HG03135 (cell line): Measurements from ENCODE around the gene GPX1.
"Not testable (repeated sequence)": the region's sequence is repeated elsewhere in the genome, so short reads cannot be mapped to it uniquely, and the experiment has no call there.

ENCODE experiments used
- ATAC-seq: cut with Tn5 transposase; IDR thresholded peaks from one replicate; pipeline ENCODE4 v1.9.1; 2021; ENCODE audit warnings: mild to moderate bottlenecking, moderate library complexity; ENCODE audit not compliant: unreplicated experiment

GPX1 gene

GRCh38 chr3:49358217-49358883 is at the start of gene GPX1:
TSS of gene GPX1 (minus strand) at chr3:49358353. CDS start at chr3:49358278, 75 bp downstream.
- peak; percentile 63 for ATAC-seq

GRCh38 chr3:49406571-49407565 is 48.7 kb upstream of the GPX1 start:
- no peak for ATAC-seq

- not testable (repeated sequence) for ATAC-seq
These were observed 47.4 kb upstream of the GPX1 start for GRCh38 chr3:49405570-49405969.

- ATAC-seq: no peak
These were observed 45.7 kb upstream of the GPX1 start for GRCh38 chr3:49403891-49404290.

- no peak for ATAC-seq
These were observed 43.6 kb upstream of the GPX1 start for GRCh38 chr3:49401766-49402165.

GRCh38 chr3:49399461-49399860 is 41.3 kb upstream of the GPX1 start:
- no peak for ATAC-seq

- ATAC-seq: no peak
These were observed 39.3 kb upstream of the GPX1 start for GRCh38 chr3:49397470-49397869.

- ATAC-seq: not testable (repeated sequence)
These were observed 33.2 kb upstream of the GPX1 start for GRCh38 chr3:49391310-49391709.

GRCh38 chr3:49389297-49389696 is 31.1 kb upstream of the GPX1 start:
- no peak for ATAC-seq

- ATAC-seq: no peak
These were observed 30.2 kb upstream of the GPX1 start for GRCh38 chr3:49388289-49388820.

GRCh38 chr3:49387721-49388120 is 29.6 kb upstream of the GPX1 start:
- no peak for ATAC-seq

GRCh38 chr3:49386056-49386756 is 28.1 kb upstream of the GPX1 start:
- ATAC-seq: no peak

GRCh38 chr3:49385617-49386016 is 27.5 kb upstream of the GPX1 start:
- ATAC-seq: no peak

GRCh38 chr3:49383387-49383786 is 25.2 kb upstream of the GPX1 start:
- no peak for ATAC-seq

GRCh38 chr3:49378249-49378895 is 20.2 kb upstream of the GPX1 start:
- ATAC-seq: no peak

GRCh38 chr3:49377483-49377882 is 19.3 kb upstream of the GPX1 start:
- no peak for ATAC-seq

- ATAC-seq: no peak
These were observed 13.8 kb upstream of the GPX1 start for GRCh38 chr3:49371946-49372345.

GRCh38 chr3:49370585-49371290 is 12.6 kb upstream of the GPX1 start:
- ATAC-seq: no peak

GRCh38 chr3:49362561-49362960 is 4.4 kb upstream of the GPX1 start:
- ATAC-seq: no peak

- ATAC-seq: no peak
These were observed 1.5 kb upstream of the GPX1 start for GRCh38 chr3:49359623-49360022.
